Measurements from ENCODE around the gene MRPL53. TPM values are rescaled to one million over a fixed set of nuclear protein-coding genes. Genes with fewer than 3 reads are reported as not detected.

Gene MRPL53
- total RNA-seq, 2 donors from 2014 or later, result 50.9 to 62.7 TPM

DNA sequence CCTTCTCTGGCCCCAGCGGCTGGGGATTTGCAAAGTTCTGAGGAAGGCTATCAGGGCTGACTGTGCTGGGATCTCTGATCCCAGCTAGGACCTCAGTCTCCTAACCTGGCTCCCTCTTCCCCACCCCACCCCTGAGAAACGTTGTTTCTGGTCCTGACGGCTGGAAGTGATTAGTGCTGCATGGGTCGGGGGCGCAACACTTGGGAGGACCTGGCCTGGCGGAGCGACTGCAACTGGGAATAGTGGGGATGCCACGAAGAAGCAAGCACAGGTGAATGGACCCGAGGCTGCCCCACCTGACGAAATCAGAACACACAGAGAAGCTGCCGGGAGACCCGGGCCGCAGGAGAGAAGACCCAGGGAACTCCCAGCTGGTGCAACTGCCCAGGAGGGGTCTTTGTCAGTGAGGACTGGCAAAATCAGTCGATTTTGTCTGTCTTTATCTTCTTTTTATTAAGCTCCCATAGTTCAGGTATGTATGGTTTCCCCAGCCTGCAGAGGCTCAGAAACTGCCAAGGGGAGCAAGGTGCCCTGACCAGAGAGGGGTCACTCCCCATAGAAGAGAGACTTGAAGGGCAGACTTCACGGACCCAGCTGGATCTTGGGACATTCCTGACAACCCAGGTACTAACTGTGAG is 27.6 kb upstream of the MRPL53 start:
- Histone ChIP-seq H3K4me3 (ENCODE audit: low read length) (peak overlapping the region; percentile 75), H3K36me3 (ENCODE audit: control insufficient read depth, insufficient read depth, low read length) (peaks cover under 1% of the 10 kb centered on the region), H3K27me3 (ENCODE audit: control insufficient read depth, insufficient read depth, low read length, poor library complexity, severe bottlenecking) (peaks cover 96% of the 10 kb centered on the region), H3K9ac (ENCODE audit: extremely low read depth, low read length, poor library complexity, severe bottlenecking) (no peak overlapping the region), H3K9me3 (ENCODE audit: control insufficient read depth, low read length) (no peaks in the 10 kb centered on the region), H3K4me1 (ENCODE audit: control insufficient read depth, insufficient read depth, low read length) (no peaks in the 10 kb centered on the region), H3K27ac (ENCODE audit: low read depth, low read length) (no peak overlapping the region)
- H3K27ac Mint-ChIP-seq, result no peak overlapping the region
- H3K27me3 Mint-ChIP-seq (ENCODE audit: insufficient read depth), result peaks cover 100% of the 10 kb centered on the region
- peak overlapping the region; percentile 51 for H3K4me3 Mint-ChIP-seq
- TF ChIP-seq, protein P1, sequence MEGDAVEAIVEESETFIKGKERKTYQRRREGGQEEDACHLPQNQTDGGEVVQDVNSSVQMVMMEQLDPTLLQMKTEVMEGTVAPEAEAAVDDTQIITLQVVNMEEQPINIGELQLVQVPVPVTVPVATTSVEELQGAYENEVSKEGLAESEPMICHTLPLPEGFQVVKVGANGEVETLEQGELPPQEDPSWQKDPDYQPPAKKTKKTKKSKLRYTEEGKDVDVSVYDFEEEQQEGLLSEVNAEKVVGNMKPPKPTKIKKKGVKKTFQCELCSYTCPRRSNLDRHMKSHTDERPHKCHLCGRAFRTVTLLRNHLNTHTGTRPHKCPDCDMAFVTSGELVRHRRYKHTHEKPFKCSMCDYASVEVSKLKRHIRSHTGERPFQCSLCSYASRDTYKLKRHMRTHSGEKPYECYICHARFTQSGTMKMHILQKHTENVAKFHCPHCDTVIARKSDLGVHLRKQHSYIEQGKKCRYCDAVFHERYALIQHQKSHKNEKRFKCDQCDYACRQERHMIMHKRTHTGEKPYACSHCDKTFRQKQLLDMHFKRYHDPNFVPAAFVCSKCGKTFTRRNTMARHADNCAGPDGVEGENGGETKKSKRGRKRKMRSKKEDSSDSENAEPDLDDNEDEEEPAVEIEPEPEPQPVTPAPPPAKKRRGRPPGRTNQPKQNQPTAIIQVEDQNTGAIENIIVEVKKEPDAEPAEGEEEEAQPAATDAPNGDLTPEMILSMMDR (conservative IDR thresholded peaks at IDR 0.05), result no peak
- peaks cover 9% of the 10 kb centered on the region for H3K36me3 Mint-ChIP-seq (ENCODE audit: low read depth)
- DNase-seq, result peak; percentile 50
- peaks cover 32% of the 10 kb centered on the region for H3K4me1 Mint-ChIP-seq
- 37 to 43% methylated on average over 12 to 15 of the region's 15 CpGs for WGBS, 2 experiments (ENCODE audit: insufficient coverage in 1 of 2, insufficient read length in 1 of 2)
- H3K9me3 Mint-ChIP-seq, result no peaks in the 10 kb centered on the region

DNA sequence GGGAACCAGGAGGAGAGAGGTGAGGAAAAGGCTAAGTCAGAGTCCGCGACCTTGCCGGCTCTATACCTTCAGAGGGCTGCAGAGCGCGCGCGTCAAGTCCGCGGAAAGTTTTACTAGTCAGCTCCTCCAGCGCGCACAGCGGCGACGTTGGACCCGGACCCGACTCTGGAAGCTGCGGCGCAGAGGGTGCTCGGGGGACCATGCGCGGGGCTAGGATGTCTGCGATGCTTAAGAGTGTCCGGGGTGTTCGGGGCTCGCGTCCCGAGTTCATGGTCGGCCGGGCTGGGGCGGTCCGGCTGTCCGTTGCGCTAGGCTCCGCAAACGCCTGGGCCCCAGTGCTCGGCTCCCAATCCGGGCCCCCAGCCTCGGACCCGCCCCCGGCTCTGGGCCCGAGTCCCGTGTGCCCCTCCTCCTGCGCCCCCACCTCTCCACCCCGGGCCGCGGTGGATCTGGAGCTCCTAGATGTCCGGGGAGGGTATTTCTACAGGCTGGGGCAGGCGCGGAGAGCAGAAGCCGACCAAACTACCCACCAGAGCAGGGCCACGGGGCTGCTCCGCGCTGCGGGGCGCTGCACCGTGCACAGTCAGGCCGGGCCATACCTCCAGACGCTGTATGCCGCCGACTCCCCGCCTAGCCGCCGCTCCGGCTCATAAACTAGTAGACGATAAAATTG is 26.9 kb upstream of the MRPL53 start, which contains the start of gene LBX2:
Gene LBX2, minus strand, starts transcription at position 337 of the 673 bp plus-strand sequence. Its CDS starts 66 bp downstream, at position 271.
- Mint-ChIP-seq H3K4me3 (peak within 1 kb of the TSS; percentile 51), H3K27ac (no peak within 1 kb of the TSS), H3K9me3 (no peaks in the 10 kb centered on the region), H3K4me1 (peaks cover 32% of the 10 kb centered on the region), H3K36me3 (ENCODE audit: low read depth) (peaks cover 3% of the 10 kb centered on the region), H3K27me3 (ENCODE audit: insufficient read depth) (peaks cover 95% of the 10 kb centered on the region)
- H3K4me3 ChIP-seq (ENCODE audit: low read length), result peak within 1 kb of the TSS; percentile 75
- DNase-seq, result peak; percentile 84
- peaks cover 89% of the 10 kb centered on the region for H3K27me3 ChIP-seq (ENCODE audit: control insufficient read depth, insufficient read depth, low read length, poor library complexity, severe bottlenecking)
- H3K36me3 ChIP-seq (ENCODE audit: control insufficient read depth, insufficient read depth, low read length), result peaks cover under 1% of the 10 kb centered on the region
- peak within 1 kb of the TSS; percentile 12 for H3K9ac ChIP-seq (ENCODE audit: extremely low read depth, low read length, poor library complexity, severe bottlenecking)
- WGBS, 2 experiments (ENCODE audit: insufficient coverage in 1 of 2, insufficient read length in 1 of 2), result 0 to 3% methylated on average over 24 to 65 of the region's 65 CpGs
- H3K27ac ChIP-seq (ENCODE audit: low read depth, low read length), result no peak within 1 kb of the TSS
- TF ChIP-seq, protein P1 (conservative IDR thresholded peaks at IDR 0.05), result no peak
- H3K9me3 ChIP-seq (ENCODE audit: control insufficient read depth, low read length), result no peaks in the 10 kb centered on the region
- no peaks in the 10 kb centered on the region for H3K4me1 ChIP-seq (ENCODE audit: control insufficient read depth, insufficient read depth, low read length)

DNA sequence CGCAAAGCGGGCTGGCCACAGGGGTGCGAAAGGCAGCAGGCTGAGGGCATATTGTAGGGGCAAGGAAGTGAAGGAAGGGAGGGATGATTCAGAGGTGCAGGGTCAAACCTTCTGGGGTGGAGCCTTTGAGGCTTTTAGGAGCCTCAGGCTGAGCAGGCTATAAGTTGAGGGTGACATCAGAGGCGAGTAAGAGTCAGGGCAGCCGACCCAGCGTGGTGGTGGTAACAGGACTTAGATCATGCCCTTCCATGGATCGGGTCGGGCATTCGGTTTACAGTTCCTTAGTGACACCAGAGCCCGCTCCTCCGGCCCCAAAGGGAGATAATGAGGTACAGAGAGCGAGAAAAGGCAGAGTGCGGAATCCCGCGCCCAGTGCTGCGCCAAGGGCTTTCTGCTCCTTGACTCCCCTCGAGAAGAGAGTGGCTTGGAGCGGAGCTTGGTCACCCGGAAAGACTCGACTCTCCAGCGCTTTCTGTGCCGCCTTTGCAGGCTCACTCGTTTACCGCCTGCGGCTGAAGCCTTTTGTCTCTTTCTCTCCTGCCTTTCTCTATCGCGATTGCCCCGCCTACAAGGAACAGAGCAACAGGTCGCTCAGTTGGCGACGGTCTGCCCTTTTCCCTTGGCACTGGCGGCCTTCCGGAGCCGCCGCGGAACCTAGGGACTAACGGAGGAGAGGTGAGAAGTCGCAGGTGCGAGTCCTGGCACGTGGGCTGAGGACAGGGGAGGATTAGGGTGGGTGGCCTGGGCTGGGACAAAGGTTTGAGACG is 26.2 kb upstream of the MRPL53 start:
- H3K4me3 ChIP-seq (ENCODE audit: low read length), result peak overlapping the region; percentile 75
- no peak overlapping the region for H3K27ac ChIP-seq (ENCODE audit: low read depth, low read length)
- no peaks in the 10 kb centered on the region for H3K9me3 ChIP-seq (ENCODE audit: control insufficient read depth, low read length)
- peaks cover 7% of the 10 kb centered on the region for H3K36me3 ChIP-seq (ENCODE audit: control insufficient read depth, insufficient read depth, low read length)
- peaks cover 82% of the 10 kb centered on the region for H3K27me3 ChIP-seq (ENCODE audit: control insufficient read depth, insufficient read depth, low read length, poor library complexity, severe bottlenecking)
- peak overlapping the region; percentile 12 for H3K9ac ChIP-seq (ENCODE audit: extremely low read depth, low read length, poor library complexity, severe bottlenecking)
- no peaks in the 10 kb centered on the region for H3K4me1 ChIP-seq (ENCODE audit: control insufficient read depth, insufficient read depth, low read length)
- TF ChIP-seq, protein P1 (conservative IDR thresholded peaks at IDR 0.05), result no peak
- H3K4me1 Mint-ChIP-seq, result peaks cover 26% of the 10 kb centered on the region
- 2 to 3% methylated on average over 33 to 41 of the region's 41 CpGs for WGBS, 2 experiments (ENCODE audit: insufficient coverage in 1 of 2, insufficient read length in 1 of 2)
- no peak overlapping the region for H3K27ac Mint-ChIP-seq
- no peaks in the 10 kb centered on the region for H3K9me3 Mint-ChIP-seq
- H3K4me3 Mint-ChIP-seq, result peak overlapping the region; percentile 51
- H3K36me3 Mint-ChIP-seq (ENCODE audit: low read depth), result peaks cover 8% of the 10 kb centered on the region
- peaks cover 88% of the 10 kb centered on the region for H3K27me3 Mint-ChIP-seq (ENCODE audit: insufficient read depth)
- DNase-seq, result no peak

All from endodermal cell (in vitro differentiated cells).